Nephron (organoid): ENCODE data around the gene AMH.

Source experiments
- H3K27ac Mint-ChIP-seq, 3 experiments: 2 replicates each; pipeline ENCODE4 v1.8.0; 2020; ENCODE audit warnings: mixed read lengths in 3 of 3, mild to moderate bottlenecking in 2 of 3, moderate library complexity in 1 of 3
- H3K27me3 Mint-ChIP-seq: 2 replicates; pipeline ENCODE4 v1.8.0; 2021; ENCODE audit warnings: low read depth, mild to moderate bottlenecking, moderate library complexity, mixed read lengths
- H3K36me3 Mint-ChIP-seq: 2 replicates; pipeline ENCODE4 v1.8.0; 2020; ENCODE audit warnings: low read depth, mixed read lengths
- H3K4me1 Mint-ChIP-seq: 2 replicates; pipeline ENCODE4 v1.8.0; 2020; ENCODE audit warnings: mixed read lengths
- H3K4me3 Mint-ChIP-seq, 3 experiments: 2 replicates each; pipeline ENCODE4 v1.8.0; 2020; ENCODE audit warnings: mild to moderate bottlenecking in 3 of 3, mixed read lengths in 3 of 3, moderate library complexity in 2 of 3
- H3K9me3 Mint-ChIP-seq: 2 replicates; pipeline ENCODE4 v1.8.0; 2020; ENCODE audit warnings: mixed read lengths
- TF ChIP-seq, protein P1 (sequence below), 3 experiments: fragments of 200-600 bp; sonication (generic); IDR thresholded peaks; one replicate each; pipeline ENCODE4 v1.5.0; 2021; ENCODE audit warnings: antibody characterized with exemption in 3 of 3; ENCODE audit not compliant: unreplicated experiment in 3 of 3

AMH gene

DNA sequence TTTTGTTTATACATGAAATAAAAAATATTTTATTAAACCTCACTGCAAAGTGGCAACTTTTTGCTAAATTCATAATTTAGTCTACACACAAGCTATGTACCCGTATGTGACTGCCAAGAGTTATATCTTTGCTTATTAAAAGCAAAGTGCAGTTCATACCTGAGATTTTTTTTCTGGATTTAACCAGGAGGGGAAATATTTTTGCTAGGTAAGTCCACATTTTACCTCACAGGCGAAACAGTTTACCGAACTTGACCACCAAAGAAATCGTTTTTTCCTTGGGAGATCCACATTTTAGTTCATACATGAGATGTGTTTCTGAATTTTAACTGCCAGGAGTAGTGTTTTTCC is 19.3 kb downstream of the AMH start:
- H3K36me3 Mint-ChIP-seq: peaks cover 9% of the 10 kb centered on the region
- no peaks in the 10 kb centered on the region for H3K27me3 Mint-ChIP-seq
- peak overlapping the region; percentile 93 to 95 (median 93) for H3K4me3 Mint-ChIP-seq
- H3K27ac Mint-ChIP-seq: peak overlapping the region; percentile 70 to 87 (median 82)
- peaks cover 20% of the 10 kb centered on the region for H3K4me1 Mint-ChIP-seq
- TF ChIP-seq, protein P1, sequence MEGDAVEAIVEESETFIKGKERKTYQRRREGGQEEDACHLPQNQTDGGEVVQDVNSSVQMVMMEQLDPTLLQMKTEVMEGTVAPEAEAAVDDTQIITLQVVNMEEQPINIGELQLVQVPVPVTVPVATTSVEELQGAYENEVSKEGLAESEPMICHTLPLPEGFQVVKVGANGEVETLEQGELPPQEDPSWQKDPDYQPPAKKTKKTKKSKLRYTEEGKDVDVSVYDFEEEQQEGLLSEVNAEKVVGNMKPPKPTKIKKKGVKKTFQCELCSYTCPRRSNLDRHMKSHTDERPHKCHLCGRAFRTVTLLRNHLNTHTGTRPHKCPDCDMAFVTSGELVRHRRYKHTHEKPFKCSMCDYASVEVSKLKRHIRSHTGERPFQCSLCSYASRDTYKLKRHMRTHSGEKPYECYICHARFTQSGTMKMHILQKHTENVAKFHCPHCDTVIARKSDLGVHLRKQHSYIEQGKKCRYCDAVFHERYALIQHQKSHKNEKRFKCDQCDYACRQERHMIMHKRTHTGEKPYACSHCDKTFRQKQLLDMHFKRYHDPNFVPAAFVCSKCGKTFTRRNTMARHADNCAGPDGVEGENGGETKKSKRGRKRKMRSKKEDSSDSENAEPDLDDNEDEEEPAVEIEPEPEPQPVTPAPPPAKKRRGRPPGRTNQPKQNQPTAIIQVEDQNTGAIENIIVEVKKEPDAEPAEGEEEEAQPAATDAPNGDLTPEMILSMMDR (IDR thresholded peaks at IDR 0.05; ENCODE audit: unreplicated experiment in 3 of 3): no peak
- H3K9me3 Mint-ChIP-seq: no peaks in the 10 kb centered on the region

DNA sequence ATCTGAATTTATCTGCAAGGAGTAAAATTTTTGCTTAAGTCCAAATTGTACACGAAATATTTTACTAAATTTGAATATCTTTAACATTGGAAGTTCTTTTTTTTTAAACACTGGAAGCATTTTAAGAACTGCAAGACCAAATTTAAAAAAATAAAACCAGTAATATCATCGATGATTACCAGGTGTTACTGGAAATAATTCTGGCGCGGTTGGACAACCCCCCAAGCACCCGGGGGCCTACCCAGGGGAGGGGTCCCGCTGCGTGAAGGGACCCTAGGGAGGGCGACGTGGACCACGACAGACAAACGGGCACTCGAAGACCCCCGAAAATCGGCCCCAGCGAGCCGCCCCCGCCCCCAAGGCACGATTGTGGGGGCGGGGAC is 19.7 kb downstream of the AMH start:
- Mint-ChIP-seq H3K36me3 (peaks cover 12% of the 10 kb centered on the region), H3K9me3 (no peaks in the 10 kb centered on the region), H3K27ac (peak overlapping the region; percentile 70 to 87 (median 82)), H3K4me1 (peaks cover 24% of the 10 kb centered on the region), H3K27me3 (no peaks in the 10 kb centered on the region), H3K4me3 (peak overlapping the region; percentile 93 to 95 (median 93))
- TF ChIP-seq, protein P1 (IDR thresholded peaks at IDR 0.05; ENCODE audit: unreplicated experiment in 3 of 3): no peak

DNA sequence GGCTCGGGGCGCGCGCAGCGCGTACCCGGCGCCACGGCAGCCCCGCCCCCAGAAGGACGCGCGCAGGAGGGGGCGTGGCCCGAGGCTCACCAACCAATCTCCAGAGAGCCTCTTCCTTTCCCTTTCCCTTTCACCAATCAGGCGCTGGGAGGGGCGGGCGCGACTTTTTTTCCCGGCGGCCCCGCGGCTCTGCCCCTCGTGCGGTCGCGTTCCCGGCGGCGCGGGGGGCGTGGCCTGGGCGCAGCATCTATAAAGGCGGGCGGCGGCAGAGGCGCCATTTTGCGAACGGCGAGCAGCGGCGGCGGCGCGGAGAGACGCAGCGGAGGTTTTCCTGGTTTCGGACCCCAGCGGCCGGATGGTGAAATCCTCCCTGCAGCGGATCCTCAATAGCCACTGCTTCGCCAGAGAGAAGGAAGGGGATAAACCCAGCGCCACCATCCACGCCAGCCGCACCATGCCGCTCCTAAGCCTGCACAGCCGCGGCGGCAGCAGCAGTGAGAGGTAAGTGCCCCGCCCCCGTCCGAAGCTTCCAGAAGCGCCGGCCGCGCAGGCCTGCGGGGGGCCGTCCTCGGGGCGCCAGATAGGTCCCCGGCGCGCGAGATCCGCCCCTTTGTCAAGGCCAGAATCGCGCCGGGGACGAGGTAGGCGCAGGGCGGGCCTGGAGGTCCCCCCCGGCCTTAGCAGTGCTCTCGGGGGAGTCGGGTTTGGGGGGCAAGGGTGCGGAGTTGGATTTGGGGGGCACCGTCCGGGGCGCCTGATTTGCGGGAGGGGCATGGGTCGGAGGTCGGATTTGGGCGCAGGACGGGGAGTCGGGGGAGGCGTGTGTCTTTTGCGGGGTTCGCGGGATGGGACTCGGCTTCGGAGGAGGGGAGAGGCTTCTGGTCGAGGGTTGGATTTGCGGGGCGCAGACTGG is 20.4 kb downstream of the AMH start:
- TF ChIP-seq, protein P1 (IDR thresholded peaks at IDR 0.05; ENCODE audit: unreplicated experiment in 3 of 3): peak in 2 of 3 experiments; percentile 13 to 23
- no peaks in the 10 kb centered on the region for H3K9me3 Mint-ChIP-seq
- no peaks in the 10 kb centered on the region for H3K27me3 Mint-ChIP-seq
- H3K4me3 Mint-ChIP-seq: peak overlapping the region; percentile 93 to 95 (median 93)
- H3K27ac Mint-ChIP-seq: peak overlapping the region; percentile 70 to 87 (median 82)
- peaks cover 28% of the 10 kb centered on the region for H3K4me1 Mint-ChIP-seq
- H3K36me3 Mint-ChIP-seq: peaks cover 17% of the 10 kb centered on the region

DNA sequence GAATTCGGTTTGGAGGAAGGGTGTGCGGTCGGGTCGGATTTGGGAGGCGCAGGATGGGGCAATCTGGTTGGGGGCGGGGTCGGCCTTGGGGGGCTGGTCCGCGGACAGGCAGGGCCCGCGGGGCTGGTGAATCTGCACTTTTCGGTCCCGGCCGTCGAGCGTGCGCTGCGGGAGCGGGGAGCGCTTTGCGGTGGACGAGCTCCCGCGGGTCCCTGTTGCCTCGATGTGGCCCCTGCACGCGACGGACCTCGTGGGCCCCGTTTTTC is 21.0 kb downstream of the AMH start:
- no peaks in the 10 kb centered on the region for H3K9me3 Mint-ChIP-seq
- peaks cover 20% of the 10 kb centered on the region for H3K36me3 Mint-ChIP-seq
- no peaks in the 10 kb centered on the region for H3K27me3 Mint-ChIP-seq
- H3K4me1 Mint-ChIP-seq: peaks cover 31% of the 10 kb centered on the region
- H3K27ac Mint-ChIP-seq: peak overlapping the region in 2 of 3 experiments; percentile 63 to 87
- TF ChIP-seq, protein P1 (IDR thresholded peaks at IDR 0.05; ENCODE audit: unreplicated experiment in 3 of 3): no peak
- peak overlapping the region; percentile 93 to 95 (median 93) for H3K4me3 Mint-ChIP-seq

DNA sequence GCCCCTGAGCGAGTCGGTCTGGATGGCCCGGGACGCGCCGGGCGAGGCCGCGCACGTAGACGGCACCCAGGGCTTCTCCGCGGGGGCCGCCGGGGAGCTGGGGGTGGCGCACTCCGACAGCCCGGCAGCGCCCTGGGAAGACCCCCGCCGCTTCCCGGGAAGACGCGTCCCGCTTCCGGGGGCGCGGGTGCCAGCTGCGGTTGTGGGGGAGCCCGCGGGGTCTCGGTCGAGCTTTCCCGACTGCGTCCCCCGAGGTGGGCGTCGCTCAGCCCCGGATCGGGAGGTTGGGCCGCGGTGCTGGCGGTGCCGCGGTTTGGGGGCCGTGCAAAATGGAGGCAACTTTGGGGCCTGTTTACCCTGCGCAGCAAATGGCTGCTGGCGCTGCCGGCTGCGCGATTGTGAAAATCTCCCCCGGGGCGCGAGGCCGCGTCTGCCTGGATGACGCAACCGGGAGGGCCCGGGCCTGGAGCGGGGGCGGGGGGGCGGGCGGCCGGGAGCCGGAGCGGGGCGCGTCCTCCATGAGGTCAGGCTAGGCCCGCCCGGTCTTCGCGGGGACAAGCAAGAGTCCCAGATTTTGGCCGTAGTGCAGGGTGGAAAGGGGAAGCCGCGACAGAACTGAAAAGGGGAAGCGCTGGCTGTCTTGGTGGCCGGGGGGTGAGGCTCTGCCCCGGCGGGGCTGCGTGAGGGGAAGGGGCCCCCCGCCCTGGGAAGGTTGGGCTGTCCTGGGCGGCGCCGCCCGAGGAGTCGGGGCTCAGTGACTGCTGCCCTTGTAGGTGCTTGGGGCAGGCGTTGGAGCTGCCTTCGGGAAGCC is 21.5 kb downstream of the AMH start:
- peaks cover 33% of the 10 kb centered on the region for H3K4me1 Mint-ChIP-seq
- no peaks in the 10 kb centered on the region for H3K9me3 Mint-ChIP-seq
- H3K27ac Mint-ChIP-seq: peak overlapping the region in 1 of 3 experiments; percentile 38
- no peaks in the 10 kb centered on the region for H3K27me3 Mint-ChIP-seq
- peak overlapping the region; percentile 93 to 95 (median 93) for H3K4me3 Mint-ChIP-seq
- peaks cover 21% of the 10 kb centered on the region for H3K36me3 Mint-ChIP-seq
- TF ChIP-seq, protein P1 (IDR thresholded peaks at IDR 0.05; ENCODE audit: unreplicated experiment in 3 of 3): no peak
